NAMALWA (cell line): ENCODE measurements around the gene CFAP73.
"Not testable (repeated sequence)": the region's sequence is repeated elsewhere in the genome, so short reads cannot be mapped to it uniquely, and the experiment has no call there.

ENCODE experiments used
- DNase-seq: peaks from one replicate; pipeline ENCODE4 v3.0.0-alpha.2; 2015; ENCODE audit warnings: low spot score

CFAP73 gene

DNA sequence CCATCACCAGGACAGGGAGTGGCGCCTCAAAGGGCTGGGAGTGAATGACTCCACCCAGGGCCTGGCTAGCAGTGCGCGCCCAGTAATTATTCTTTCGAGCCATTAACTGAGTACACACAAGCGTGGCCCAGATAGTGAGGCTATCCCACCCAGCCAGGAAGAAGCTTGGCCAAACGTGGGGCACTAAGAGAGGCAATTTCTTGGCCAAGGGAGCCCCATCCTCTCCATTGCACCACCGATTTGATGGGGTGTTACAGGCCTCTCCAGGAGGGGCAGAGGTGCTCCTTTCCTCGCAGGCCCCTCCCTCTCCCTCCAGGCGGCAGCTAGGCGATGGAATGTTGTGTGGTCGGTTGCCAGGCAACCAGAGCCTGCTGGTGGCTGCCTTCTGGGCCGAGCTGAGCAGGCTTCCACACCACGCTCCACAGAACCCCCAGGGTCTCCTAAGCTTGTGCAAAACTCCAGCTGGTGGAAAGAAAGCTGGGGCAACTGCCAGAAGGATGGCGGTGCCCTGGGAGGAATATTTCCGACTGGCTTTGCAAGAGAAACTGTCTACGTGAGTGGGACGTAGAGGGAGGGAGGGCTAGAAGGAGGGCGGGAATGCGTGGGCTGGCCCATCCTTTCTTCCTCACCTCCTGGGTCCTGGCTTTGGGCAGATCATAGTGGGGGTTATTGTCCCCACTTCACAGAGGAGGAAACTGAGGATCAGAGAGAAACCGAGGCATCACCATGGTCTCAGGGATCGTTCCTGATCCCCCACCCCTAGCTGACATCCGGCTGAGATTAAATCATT is at the start of gene CFAP73:
Gene CFAP73 (plus strand): TSS at position 364 of the 790 bp plus-strand sequence. CDS start 134 bp downstream, at position 498.
- peak; percentile 64 for DNase-seq

DNA sequence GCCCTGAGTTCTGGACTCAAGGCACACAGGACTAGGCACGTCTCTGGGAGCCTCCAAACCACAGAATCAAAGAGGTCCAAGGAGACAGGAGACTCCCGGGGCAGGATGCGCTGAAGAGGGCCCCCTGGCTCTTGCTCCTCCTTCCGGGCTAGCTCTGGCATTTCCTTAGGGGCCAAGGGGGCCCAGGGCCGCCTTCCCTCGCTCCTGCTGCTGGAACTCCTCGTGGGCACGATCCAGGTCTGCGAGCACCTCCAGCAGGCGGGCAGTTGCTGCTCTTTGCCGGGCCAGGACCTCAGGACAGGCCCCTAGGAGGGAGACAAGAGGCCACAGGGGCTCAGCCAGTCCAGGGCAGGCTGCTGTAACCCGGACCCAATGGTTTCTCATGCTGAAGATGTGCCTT is 49.8 kb upstream of the CFAP73 start:
- no peak for DNase-seq

DNA sequence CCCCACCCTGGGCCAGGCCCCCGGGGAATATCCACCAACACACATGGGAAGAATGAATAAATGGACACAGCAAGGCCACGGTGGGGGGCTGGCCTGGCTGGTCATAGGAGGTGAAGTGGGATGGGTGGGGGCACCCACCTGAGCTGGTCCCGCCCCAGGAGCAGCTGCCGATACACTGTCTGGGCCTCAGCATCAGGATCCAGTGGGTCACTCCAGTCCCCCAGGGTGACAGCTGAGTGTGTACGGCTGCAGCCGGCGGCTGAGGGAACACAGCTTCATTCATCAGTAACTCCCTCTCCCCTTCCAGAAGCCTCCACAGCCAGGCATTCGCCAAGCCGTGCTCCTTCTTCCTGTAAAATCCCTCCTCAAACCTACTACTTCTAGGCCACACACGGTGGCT is 47.8 kb upstream of the CFAP73 start:
- DNase-seq: no peak

DNA sequence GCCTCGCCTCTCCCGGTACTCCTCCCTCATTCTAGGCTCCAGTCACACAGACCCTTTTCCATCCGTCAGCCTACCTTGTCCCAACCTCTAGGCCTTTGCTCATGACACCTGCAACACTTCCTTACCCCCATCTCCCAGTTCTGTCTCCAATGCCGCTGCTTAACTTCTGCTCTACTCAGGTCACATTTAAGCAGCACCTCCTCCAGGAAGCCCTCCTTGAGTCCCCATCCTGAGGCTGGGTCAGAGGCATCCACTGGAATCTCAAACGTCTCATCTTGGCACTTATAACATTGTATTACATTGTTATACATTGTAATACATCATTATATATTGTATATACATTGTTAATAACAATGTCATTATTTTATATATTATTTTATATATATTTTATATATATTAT is 46.7 kb upstream of the CFAP73 start:
- no peak for DNase-seq

DNA sequence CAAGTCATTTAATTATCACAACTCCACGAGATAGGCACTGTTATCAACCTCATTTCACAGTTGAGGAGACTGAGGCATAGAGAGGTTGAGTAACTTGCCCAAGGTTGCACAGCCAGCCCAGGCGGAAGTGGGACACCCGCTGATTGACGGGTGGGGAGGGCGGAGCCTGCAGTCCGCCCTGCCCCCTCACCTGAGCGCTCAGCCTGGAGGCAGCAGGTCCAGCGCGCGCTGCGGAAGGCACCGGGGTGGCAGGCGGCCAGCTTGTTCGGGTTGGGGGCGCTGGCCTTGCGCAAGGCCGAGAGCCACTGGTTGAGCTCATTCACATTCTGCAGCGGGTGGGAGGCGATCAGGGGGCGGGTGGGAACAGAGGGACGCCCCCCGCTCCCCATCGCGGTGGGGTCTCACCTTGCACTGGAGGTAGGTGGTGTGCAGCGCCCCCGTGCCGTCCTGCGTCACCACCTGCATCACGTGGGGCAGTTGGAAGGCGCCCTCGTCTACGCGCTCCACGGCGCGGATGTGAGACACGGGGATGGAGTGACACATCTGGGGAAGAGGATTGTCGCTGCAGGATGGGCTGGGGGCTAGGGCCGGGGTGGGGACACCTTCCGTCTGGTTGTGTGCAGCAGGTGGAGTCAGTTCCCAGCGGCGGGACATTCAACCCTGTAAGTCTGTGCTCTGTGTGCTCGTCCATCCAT is 45.6 kb upstream of the CFAP73 start:
- peak; percentile 55 for DNase-seq

DNA sequence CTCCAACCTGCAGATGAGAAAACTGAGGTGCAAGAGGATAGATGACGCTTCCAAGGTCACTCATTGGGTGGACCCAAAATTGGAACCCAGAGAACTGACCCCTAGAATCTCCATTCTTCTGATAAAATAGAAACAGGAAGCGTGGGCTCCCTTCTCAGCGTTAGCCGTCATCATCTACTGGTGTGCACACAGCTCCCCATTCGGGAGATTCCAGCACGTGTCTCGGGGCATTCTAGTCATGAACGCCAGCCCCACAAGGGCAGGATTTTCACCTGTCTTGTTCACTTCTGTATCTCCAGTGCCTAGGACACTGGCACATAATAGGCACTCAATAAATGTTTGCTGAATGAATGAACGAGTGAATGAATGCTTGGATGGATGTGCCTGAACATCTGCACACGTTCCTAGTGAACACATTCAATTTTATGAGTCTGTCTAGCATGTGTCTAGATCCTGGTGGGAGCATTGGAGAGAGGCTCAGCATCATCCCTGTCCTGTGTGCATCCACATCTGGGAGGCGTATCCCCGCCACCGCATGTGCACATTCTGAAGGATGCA is 44.5 kb upstream of the CFAP73 start:
- no peak for DNase-seq

DNA sequence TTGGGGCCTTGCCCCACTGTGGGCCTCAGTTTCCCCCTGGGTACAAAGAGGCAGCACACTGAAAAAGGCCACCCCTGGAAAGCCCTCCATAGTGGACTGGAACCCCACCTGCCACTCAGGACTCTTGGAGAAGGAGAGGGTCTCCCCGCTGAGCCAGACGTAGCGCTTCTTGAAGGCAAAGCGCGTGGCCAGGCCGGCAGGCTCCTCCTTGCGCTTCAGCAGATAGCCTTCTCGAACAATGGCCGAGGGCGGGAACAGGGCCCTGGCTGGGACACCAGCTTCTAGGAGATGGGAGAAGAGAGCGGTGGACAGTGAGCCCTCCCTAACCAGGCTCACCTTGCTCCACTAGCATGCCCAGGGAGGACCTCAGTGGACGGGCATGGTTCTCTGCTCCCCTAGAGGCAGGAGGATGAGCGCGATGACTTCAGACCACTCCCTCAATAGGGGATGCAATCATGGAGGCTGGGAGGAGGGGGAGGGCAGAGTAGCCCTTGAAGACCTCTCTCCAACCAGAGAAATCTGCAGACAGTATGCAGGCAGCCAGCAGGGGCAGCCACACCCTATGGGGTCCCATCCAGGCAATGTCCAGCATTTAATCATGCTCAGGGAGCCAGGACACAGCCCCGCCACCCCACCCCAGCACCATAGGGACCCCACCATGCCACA is 43.8 kb upstream of the CFAP73 start:
- DNase-seq: no peak

DNA sequence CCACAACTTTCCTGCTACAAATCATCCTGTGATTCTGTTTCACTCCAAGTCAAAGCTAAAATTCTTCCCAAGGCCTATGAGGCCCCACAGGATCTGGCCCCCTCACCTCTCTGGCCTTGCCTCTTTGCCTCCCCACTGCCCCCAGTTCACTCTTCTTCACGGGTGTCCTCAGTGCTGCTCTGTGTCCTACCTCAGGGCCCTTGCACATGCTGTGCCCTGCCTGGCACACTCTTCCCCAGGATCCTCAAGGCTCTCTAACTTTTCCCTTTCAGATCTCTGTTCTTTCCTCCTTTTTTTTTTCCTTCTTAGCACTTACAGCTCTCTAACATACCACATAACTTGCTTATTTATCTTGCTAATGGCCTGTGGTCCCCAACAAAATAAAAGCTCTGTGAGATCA is 43.2 kb upstream of the CFAP73 start:
- no peak for DNase-seq

DNA sequence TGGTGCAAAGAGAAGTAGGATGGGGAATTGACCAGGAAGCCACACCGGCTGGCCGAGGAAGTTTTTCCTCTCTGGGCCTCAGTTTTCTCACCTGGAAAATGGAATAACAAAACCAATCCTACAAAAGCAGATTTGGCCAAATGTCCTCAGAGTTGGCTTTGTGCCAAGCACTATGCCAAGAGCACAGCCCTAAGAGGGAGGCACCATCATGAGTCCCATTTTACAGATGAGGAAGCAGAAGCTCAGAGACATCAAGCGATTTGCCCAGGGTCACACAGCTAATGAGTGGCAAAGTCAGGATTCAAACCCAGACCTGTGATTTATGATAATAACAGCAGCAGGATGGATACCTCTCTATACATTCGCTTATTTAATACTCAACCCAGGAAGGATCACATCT is 41.2 kb upstream of the CFAP73 start:
- DNase-seq: no peak

DNA sequence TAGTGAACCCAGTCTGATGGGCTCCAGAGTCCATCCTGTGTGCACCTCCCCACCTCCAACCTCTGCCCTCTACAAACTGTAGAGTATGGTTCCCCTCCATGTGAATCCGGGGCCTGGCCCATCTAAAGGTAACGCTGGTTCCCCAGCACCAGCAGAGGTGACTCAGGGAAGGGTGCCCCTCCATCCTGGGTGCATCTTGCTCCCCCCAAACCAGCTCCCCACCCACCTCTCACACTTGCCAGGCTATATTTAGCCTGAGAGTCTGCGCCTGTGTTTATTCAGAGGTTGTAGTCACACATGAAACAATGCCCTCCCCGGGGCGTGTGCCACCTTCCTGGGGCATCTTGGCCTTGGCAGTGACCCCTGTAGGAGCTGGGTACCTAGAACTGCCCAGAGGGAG is 40.2 kb upstream of the CFAP73 start:
- no peak for DNase-seq

DNA sequence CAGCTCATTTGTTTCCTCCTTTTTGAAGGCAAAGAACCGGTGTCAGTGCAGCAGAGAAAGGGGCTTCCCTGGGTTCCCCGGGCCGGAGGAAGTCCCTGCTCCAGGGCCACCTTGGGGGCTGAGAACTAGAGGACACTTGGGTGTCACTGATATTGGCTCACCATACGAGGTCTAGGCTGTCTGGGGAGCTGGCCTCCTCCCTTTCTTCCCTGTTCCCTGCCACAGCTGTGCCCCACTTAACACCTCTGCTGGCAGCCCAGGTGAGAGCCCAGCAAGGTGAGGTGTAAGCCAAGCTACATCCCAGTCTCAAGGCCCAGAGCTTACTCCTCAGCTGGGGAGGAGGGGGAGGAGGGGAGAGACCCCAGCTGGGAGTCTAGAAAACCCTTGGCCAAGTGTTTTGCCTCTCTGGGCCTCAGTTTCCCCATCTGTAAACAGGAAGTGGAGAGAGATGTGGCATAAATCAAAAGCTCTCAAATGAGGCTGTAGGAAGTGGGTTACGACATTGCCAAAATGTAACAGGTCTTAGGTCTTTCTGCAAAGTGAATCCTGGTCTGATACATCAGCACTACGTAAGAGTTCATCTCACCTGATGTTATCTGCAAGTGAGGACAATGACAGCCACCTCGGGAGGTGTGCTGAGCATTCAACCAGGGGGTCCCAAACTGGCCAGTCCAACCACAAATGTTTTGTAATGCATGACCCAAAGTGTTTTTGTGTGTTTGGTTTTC is 39.5 kb upstream of the CFAP73 start:
- no peak for DNase-seq

DNA sequence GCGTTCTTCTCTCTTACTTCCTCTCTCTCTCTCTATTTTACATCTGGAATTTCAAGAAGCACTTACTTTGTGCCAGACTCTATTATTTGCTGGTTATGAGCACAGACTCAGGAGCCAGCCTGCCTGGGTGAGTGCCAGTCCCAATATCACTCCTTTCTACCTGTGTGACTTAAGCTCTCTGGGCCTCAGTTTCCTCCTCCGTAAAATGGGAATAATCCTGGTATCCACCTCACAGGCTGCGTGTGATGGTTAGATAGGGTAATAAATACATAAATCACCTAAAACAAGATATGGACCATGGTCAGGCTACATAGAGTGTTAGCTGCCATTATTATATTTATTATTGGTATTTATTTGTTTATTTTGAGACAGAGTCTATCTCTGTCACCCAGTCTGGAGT is 38.3 kb upstream of the CFAP73 start:
- no peak for DNase-seq

DNA sequence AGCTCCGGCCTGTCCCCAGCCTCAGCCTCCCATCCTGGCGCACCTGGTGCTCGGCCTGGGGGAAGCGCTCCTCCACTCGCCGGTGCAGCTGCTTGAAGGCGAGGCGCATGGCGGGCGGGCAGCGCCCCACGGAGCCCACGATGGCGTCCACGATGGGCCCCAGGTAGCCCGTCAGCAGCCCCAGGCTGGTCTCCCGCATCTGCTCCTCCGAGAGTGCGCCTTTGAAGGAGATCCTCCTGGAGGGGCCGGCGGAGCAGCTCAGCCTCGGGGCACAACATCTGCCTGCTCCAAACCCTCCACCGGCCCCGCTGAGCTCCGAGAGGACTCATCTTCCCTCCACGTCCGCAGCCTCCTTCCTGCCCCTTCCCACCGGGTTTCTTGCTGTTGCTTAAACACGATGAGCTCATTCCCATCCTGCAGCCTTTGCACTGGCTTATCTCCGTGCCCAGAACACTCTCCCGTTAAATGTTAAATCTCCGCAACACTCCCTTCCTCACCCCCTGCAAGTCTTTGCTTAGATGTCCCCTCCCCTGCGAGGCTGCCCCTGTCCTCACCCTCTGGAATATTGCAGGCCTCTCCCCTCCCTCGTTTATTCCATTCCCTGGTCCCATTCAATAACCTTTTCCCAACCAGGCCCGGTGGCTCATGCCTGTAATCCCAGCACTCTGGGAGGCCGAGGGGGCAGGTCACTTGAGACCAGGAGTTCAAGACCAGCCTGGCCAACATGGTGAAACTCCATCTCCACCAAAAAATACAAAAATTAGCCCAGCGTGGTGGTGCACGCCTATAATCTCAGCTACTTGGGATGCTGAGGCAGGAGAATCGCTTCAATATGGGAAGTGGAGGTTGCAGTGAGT is 37.3 kb upstream of the CFAP73 start:
- DNase-seq: no peak

DNA sequence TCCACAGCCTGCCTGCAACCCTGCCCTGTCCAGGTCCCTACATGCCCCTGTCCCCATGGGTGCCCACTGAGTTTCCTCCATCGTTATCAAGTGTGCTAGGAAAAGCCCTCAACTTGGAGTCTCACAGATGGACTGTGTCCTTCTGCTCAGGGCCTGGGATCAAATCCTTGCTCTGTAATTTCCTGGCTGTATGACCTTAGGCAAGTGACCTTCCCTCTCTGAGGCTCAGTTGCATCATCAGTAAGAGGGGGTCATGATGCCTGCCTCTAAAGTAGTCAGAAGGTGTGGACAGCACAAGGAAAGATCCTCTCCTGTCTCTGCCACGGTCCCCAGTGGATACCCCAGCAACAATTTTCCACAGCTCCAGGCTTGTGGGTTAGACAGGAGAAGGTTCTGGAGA is 36.1 kb upstream of the CFAP73 start:
- DNase-seq: no peak

DNA sequence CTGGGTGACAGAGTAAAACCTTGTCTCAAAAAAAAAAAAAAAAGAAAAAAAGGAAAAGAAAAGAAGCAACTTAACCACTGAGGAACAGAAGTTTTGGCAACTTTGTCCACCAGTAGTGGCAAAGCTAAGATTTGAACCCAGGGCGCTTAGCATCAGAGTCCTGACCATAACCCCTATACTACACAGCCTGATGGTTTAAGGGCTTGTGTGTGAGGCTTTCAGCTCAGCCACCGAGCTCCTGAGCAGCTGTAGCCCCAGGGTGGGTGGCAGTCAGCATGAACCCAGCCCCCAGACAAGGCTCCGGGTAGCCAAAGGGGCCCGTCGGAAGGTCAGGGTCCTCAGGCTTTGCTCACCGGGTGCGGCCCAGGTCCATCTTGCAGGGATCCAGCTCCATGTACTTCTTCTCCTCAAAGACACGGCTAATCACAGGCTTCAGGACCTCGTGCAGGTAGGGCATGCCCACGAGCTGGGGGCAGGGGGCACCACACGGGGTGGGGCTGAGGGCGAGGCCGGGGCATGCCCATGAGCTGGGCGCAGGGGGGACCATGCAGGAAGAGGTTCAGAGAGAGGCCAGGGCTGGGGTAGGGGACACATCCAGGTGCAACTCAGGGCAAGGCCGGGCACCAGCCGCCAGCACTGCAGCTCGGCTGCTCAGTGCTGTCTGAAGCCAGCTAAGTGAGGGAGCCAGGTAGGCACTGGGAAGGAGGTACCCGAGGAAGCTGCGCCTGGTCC is 34.9 kb upstream of the CFAP73 start:
- no peak for DNase-seq

DNA sequence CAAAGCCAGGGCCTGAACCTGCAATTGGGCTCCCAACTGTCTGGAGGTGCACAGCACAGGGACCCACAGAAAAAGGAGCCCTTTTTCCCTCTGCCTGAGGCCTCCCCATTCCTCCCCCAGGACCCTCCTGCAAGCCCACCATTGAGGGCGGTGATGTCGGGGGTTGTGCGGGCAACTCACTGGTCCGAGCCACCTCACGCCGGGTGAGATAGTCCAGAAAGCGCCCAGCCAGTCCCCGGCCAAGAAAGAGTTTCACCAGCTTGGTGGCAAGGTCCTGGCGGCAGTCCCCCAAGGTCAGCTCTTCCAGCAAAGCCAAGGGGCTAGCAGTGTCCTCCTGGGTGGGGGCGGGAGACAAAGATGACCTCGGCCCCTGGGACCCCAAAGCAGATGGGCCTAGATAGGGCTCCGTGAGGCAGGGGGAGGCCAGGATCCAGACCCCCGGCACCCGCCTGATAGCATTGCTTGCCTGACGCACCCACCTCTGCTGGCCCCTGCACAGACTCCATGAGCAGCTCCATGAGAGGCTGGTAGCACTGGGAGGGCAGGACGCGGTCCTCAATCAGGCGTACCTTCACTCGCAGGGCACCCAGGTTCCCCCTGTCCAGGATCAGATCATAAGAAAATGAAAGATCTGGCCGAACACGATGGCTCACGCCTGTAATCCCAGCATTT is 33.9 kb upstream of the CFAP73 start:
- no peak for DNase-seq

DNA sequence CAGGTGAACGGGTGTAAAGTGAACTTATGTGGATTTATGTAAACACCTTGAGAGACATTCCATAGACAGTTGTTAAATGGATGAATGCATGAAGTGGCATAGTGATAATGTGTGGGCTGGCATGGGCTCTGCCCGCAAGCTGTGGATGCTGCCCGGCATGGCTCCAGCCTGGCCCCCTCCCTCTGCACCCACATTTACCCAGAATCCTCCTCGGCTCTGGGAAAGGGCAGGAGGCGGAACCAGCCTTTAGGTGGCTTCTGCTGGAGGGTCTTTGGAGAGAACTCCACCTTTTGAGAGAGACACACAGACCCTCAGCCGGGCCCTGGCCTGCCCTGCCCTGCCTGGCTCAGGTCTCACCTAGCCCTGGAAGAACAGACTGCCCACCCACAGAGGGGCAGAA is 32.6 kb upstream of the CFAP73 start:
- DNase-seq: no peak

DNA sequence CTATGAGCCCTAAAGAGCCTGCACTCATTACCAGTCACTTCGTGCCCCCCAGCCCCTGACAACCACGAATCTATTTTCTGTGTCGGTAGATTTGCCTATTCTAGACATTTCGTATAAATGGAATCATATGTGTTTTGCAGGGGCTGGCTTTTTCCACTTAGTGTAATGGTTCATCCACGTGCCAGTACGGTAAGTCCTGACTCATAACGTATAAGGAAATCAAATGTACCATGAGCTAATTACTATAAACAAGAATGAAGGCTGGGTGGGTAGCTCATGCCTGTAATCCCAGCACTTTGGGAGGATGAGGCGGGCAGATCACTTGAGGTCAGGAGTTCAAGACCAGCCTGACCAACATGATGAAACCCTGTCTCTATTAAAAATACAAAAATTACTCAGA is 31.8 kb upstream of the CFAP73 start:
- not testable (repeated sequence) for DNase-seq

DNA sequence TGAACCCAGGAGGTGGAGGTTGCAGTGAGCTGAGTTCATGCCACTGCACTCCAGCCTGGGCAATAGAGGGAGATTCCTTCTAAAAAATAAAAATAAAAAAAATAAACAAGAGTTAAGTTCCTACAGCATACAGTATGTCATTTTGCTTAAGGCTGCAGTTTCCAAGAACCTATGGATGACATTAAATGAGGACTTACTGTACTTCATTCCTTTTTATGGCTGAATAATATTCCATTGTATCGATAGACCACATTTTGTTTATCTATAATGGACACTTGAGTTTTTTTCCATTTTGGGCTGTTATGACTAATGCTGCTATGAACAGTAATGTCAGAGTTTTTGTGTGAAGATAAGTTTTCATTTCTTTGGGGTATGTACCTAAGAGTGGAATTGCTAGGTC is 31.4 kb upstream of the CFAP73 start:
- no peak for DNase-seq
